ENCODE data around the gene EDEM2.

GRCh38 chr20:35145141-35145564, 2.0 kb downstream of the EDEM2 start:
- TF ChIP-seq CTCF (IDR thresholded peaks at IDR 0.05) (peak; percentile 43 to 87 (median 62)), POLR2A (IDR thresholded peaks at IDR 0.05) (no peak)

Data from heart left ventricle (tissue), 13 donors.